A549 (cell line): ENCODE results near the gene PHF21B. TPM values are rescaled to one million over a fixed set of nuclear protein-coding genes. Genes with fewer than 3 reads are reported as not detected.

Experiments
- ATAC-seq, 2 experiments: fragments of 200-7000 bp in 1 of 2; fragments of >200 bp in 1 of 2; cut with Nextera tagmentation in 1 of 2; cut with Tn5 transposase in 1 of 2; 3 replicates each; pipeline versions ENCODE4 v1.8.0 to v1.9.1; 2018 to 2020; ENCODE audit warnings: mild to moderate bottlenecking in 1 of 2, moderate library complexity in 1 of 2
- CTCF ChIA-PET: fragments of 300-600 bp; sonication (Branson Sonifier 250); formaldehyde crosslinking; extraction: SDS; loops from one replicate; lab custom pipeline; 2021; ENCODE audit warnings: antibody characterized with exemption, inconsistent platforms; lab: Yijun Ruan, JAX
- POLR2A ChIA-PET: fragments of 350-600 bp; formaldehyde crosslinking; extraction: SDS; loops from one replicate; lab custom pipeline; 2021; ENCODE audit warnings: antibody characterized with exemption, inconsistent platforms; lab: Yijun Ruan, JAX
- DNase-seq, 2 experiments: peaks; one replicate each; pipeline versions ENCODE4 v3.0.0 to v3.0.0-alpha.2; 2011 to 2016; ENCODE audit warnings: low read depth in 1 of 2, low spot score in 1 of 2
- FAIRE-seq: peaks from 2 replicates; lab custom pipeline; 2011; peaks lifted over from hg19 to GRCh38; lab: Jason Lieb, UNC
- H3K27ac ChIP-seq, 2 experiments: fragments of >200 bp; sonication (Bioruptor Twin); formaldehyde crosslinking; 3 replicates each; pipeline ENCODE4 v1.5.1; 2016 to 2017
- H3K4me1 ChIP-seq: fragments of >200 bp; sonication (Bioruptor Twin); formaldehyde crosslinking; 3 replicates; pipeline ENCODE4 v1.6.1; 2016
- H3K4me2 ChIP-seq: fragments of >200 bp; sonication (Bioruptor Twin); formaldehyde crosslinking; 3 replicates; pipeline ENCODE4 v1.6.1; 2016
- H3K4me3 ChIP-seq: fragments of >200 bp; sonication (Bioruptor Twin); formaldehyde crosslinking; 3 replicates; pipeline ENCODE4 v1.5.1; 2016
- H3K9me3 ChIP-seq: fragments of >200 bp; sonication (Bioruptor Twin); formaldehyde crosslinking; 3 replicates; pipeline ENCODE4 v1.6.1; 2016
- ESRRA ChIP-seq: fragments of 150-350 bp; IDR thresholded peaks from 2 replicates; pipeline ENCODE4 v1.6.1; 2014; ENCODE audit warnings: mild to moderate bottlenecking, low read length, borderline replicate concordance
- FOSL2 ChIP-seq, 2 experiments: fragments of 450-650 bp in 1 of 2; fragments of >200 bp in 1 of 2; sonication (Bioruptor Twin) in 1 of 2; formaldehyde crosslinking; IDR thresholded peaks; 2 replicates each; pipeline versions ENCODE4 v1.5.0 to v1.6.1; 2016 to 2020; ENCODE audit warnings: mild to moderate bottlenecking in 1 of 2, moderate library complexity in 1 of 2
- GATA3 ChIP-seq: IDR thresholded peaks from 2 replicates; pipeline ENCODE4 v1.6.1; 2012; ENCODE audit warnings: borderline replicate concordance
- HDAC2 ChIP-seq: fragments of 200-600 bp; sonication (generic); IDR thresholded peaks from 2 replicates; pipeline ENCODE4 v1.6.1; 2016
- KDM1A ChIP-seq: fragments of 200-600 bp; sonication (generic); IDR thresholded peaks from 2 replicates; pipeline ENCODE4 v1.6.1; 2016; ENCODE audit warnings: low read depth, mild to moderate bottlenecking
- MAX ChIP-seq: IDR thresholded peaks from 2 replicates; pipeline ENCODE4 v1.6.1; 2012
- PHF8 ChIP-seq: fragments of 200-600 bp; sonication (generic); IDR thresholded peaks from 2 replicates; pipeline ENCODE4 v1.6.1; 2016; ENCODE audit warnings: low read depth, mild to moderate bottlenecking, antibody characterized with exemption, moderate library complexity, borderline replicate concordance
- RARB ChIP-seq: fragments of 250-450 bp; sonication (Bioruptor Pico); IDR thresholded peaks from 2 replicates; pipeline ENCODE4 v1.8.0; 2021; ENCODE audit warnings: mild to moderate bottlenecking, moderate library complexity
- REST ChIP-seq: fragments of 200-600 bp; sonication (generic); IDR thresholded peaks from 2 replicates; pipeline ENCODE4 v1.6.1; 2016; ENCODE audit warnings: antibody characterized with exemption, mild to moderate bottlenecking, moderate library complexity
- SMC3 ChIP-seq: fragments of >200 bp; sonication (Bioruptor Twin); formaldehyde crosslinking; IDR thresholded peaks from 3 replicates; pipeline ENCODE4 v1.6.1; 2018; ENCODE audit warnings: inconsistent platforms
- SREBF2 ChIP-seq: fragments of 450-650 bp; IDR thresholded peaks from 2 replicates; pipeline ENCODE4 v1.6.1; 2014; ENCODE audit warnings: mild to moderate bottlenecking, moderate library complexity
- ZSCAN20 ChIP-seq: fragments of 250-450 bp; sonication (Bioruptor Pico); IDR thresholded peaks from 2 replicates; pipeline ENCODE4 v1.8.0; 2022; ENCODE audit warnings: mild to moderate bottlenecking, moderate library complexity
- WGBS: methylation state at CpG from one replicate; pipeline ENCODE4 v1.1.6; 2017; ENCODE audit errors: missing lambda C conversion rate; 5-methylcytosine and 5-hydroxymethylcytosine counted together
- polyA plus RNA-seq, 4 experiments: library from polyadenylated mRNA; depleted of rRNA in 3 of 4; stranded (reverse); fragments of >200 nt; fragmentation: RNase III in 1 of 4; extraction: RNeasy Plus Mini Kit Qiagen cat#74134 plus additional on column Dnase treatment in 1 of 4; gene quantifications; 2 replicates in 3 of 4; 3 replicates in 1 of 4; pipeline ENCODE4 v1.2.3, GENCODE V29; 2011 to 2017
- TF ChIP-seq, protein P1 (sequence below): fragments of 250-450 bp; sonication (Bioruptor Pico); IDR thresholded peaks from 2 replicates; pipeline ENCODE4 v1.5.0; 2021; ENCODE audit warnings: mild to moderate bottlenecking, moderate library complexity, borderline replicate concordance

PHF21B gene
- polyA plus RNA-seq, 2 of the 4 experiments (the other 2 are of a cell fraction) = 0.50 to 0.70 TPM

DNA sequence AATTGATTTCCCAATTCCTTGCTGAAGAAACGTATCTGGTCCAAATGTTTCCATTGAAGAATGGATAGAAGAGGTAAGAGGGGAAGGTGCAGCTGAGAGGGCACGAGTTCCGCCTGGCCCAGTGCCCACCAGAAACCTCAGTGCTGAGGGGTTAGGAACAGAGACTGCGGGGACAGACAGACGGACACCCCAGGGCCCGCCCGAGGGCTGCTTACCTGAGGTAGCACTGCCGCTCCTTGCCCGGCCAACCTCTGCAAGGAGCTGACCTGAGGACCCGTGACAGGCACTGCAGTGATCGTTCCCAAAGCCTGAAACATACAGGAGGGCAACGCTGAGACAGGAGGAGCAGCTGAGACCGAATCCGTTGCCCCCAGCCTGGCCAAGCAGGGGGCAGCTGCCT is 89.6 kb downstream of the PHF21B start (continued):
- no peak for TF ChIP-seq REST
- TF ChIP-seq RARB (CRISPR knock-in tag) = no peak

- DNase-seq (no peak), FAIRE-seq (no peak), ATAC-seq (no peak)
- 68% methylated on average over 10 of the region's 10 CpGs for WGBS
- no peaks in the 10 kb centered on the region for H3K4me1 ChIP-seq
- POLR2A ChIA-PET = no interaction called here
- no peak overlapping the region for H3K4me2 ChIP-seq
- TF ChIP-seq ZSCAN20 (no peak), SMC3 (no peak), GATA3 (no peak), HDAC2 (no peak), PHF8 (no peak), SREBF2 (no peak)
- TF ChIP-seq, protein P1, sequence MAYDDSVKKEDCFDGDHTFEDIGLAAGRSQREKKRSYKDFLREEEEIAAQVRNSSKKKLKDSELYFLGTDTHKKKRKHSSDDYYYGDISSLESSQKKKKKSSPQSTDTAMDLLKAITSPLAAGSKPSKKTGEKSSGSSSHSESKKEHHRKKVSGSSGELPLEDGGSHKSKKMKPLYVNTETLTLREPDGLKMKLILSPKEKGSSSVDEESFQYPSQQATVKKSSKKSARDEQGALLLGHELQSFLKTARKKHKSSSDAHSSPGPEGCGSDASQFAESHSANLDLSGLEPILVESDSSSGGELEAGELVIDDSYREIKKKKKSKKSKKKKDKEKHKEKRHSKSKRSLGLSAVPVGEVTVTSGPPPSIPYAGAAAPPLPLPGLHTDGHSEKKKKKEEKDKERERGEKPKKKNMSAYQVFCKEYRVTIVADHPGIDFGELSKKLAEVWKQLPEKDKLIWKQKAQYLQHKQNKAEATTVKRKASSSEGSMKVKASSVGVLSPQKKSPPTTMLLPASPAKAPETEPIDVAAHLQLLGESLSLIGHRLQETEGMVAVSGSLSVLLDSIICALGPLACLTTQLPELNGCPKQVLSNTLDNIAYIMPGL = no peak
- CTCF ChIA-PET = no interaction called here
- no peak overlapping the region for H3K27ac ChIP-seq
- H3K9me3 ChIP-seq = no peaks in the 10 kb centered on the region
- no peak overlapping the region for H3K4me3 ChIP-seq
Measured at GRCh38 chr22:44919691-44920090, 90.1 kb downstream of the PHF21B start.

GRCh38 chr22:44918925-44919392 is 90.8 kb downstream of the PHF21B start:
- no peak overlapping the region for H3K4me3 ChIP-seq
- no peak for ATAC-seq
- FAIRE-seq = no peak
- no peaks in the 10 kb centered on the region for H3K9me3 ChIP-seq
- no peak overlapping the region for H3K27ac ChIP-seq
- no peaks in the 10 kb centered on the region for H3K4me1 ChIP-seq
- ChIA-PET POLR2A (no interaction called here), CTCF (no interaction called here)
- no peak for TF ChIP-seq ESRRA
- no peak for TF ChIP-seq KDM1A
- no peak for TF ChIP-seq HDAC2
- TF ChIP-seq, all 56 proteins: peak for 0
- no peak overlapping the region for H3K4me2 ChIP-seq
- DNase-seq = no peak
- 90% methylated on average over 8 of the region's 8 CpGs for WGBS

GRCh38 chr22:44918166-44918924 is 91.5 kb downstream of the PHF21B start:
- ChIA-PET CTCF (no interaction called here), POLR2A (no interaction called here)
- no peak overlapping the region for H3K27ac ChIP-seq
- ATAC-seq (no peak), DNase-seq (no peak), FAIRE-seq (no peak)
- H3K4me3 ChIP-seq = no peak overlapping the region
- H3K4me2 ChIP-seq = no peak overlapping the region
- TF ChIP-seq FOSL2 (IDR thresholded peaks at IDR 0.05) (no peak), FOSL2 (CRISPR knock-in tag; IDR thresholded peaks at IDR 0.05) (no peak), GATA3 (no peak), SREBF2 (no peak), MAX (no peak)
- WGBS = 80% methylated on average over 14 of the region's 18 CpGs
- H3K4me1 ChIP-seq = no peaks in the 10 kb centered on the region
- no peaks in the 10 kb centered on the region for H3K9me3 ChIP-seq
